Measurements from ENCODE around the gene GINS2. TPM values are rescaled to one million over a fixed set of nuclear protein-coding genes. Genes with fewer than 3 reads are reported as not detected.

Gene GINS2
- total RNA-seq, 3 donors from 2014 or later: 0.66 to 3.1 (median 1.1) TPM

DNA sequence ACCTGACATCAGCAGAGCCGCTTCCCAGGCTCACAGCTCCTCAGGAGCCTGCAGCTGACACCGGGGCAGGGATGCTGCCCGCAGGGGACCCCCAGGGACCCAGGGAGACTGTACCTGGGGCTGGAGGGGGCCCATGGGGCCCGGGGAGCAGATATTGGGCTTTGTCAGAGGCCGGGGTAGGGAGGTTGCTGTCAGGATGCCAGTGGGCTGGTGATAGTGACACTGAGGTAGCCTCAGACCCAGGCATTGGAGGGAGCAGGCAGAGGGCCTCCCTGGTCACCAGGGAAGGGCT is 60.5 kb downstream of the GINS2 start:
- Histone ChIP-seq H3K27me3 (no peaks in the 10 kb centered on the region), H3K9me3 (peaks cover 3 to 8% of the 10 kb centered on the region in 2 donors), H3K4me1 (peaks cover 0 to 5% of the 10 kb centered on the region in 2 donors), H3K36me3 (no peaks in the 10 kb centered on the region), H3K27ac (no peak overlapping the region), H3K4me3 (no peak overlapping the region)
- intact Hi-C loops (cut with DNase I; ENCODE audit: low total_unique reads): no loop called here
- no peak for DNase-seq (ENCODE audit: low spot score in 2 of 2)
- TF ChIP-seq POLR2A (IDR thresholded peaks at IDR 0.05) (no peak), POLR2AphosphoS5 (IDR thresholded peaks at IDR 0.05) (no peak)
- TF ChIP-seq, protein P1, sequence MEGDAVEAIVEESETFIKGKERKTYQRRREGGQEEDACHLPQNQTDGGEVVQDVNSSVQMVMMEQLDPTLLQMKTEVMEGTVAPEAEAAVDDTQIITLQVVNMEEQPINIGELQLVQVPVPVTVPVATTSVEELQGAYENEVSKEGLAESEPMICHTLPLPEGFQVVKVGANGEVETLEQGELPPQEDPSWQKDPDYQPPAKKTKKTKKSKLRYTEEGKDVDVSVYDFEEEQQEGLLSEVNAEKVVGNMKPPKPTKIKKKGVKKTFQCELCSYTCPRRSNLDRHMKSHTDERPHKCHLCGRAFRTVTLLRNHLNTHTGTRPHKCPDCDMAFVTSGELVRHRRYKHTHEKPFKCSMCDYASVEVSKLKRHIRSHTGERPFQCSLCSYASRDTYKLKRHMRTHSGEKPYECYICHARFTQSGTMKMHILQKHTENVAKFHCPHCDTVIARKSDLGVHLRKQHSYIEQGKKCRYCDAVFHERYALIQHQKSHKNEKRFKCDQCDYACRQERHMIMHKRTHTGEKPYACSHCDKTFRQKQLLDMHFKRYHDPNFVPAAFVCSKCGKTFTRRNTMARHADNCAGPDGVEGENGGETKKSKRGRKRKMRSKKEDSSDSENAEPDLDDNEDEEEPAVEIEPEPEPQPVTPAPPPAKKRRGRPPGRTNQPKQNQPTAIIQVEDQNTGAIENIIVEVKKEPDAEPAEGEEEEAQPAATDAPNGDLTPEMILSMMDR (IDR thresholded peaks at IDR 0.05): no peak

DNA sequence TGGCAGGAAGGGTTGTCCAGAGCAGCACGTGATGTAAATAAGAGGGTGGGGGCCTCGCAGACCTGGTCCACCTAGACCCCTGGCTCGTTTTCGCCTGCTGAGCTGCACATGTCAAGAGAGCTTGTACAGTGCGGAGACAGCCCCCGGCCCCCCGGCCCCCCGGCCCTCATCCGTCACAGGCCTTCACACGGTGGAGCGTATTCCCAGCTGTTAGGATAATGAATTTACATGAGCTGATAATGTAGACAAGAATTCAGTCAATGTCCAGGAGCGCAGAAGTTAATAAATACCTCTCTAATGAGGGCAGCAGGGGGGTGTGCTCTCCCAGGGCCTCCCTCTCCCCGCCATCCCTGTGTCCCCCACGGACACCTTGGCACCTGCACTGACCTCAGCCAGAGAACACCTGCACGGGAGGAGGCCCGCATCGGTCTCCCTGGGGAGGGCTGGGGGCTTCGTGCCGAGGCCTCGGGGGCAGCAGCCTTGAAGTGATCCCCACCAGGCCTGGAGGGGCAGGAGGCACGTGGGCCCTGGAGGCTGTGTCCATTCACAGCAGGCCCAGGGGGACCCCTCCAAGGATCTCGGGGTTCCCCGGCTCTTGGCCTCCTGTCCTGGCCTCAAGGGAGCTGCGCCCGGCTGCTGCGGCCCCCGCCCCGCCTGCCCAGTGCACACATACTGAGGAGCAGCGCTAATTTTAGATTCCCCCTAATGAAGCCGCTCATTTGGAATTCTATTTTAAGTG is 61.1 kb downstream of the GINS2 start:
- DNase-seq (ENCODE audit: low spot score in 2 of 2): no peak
- H3K36me3 ChIP-seq: no peaks in the 10 kb centered on the region
- peaks cover 0 to 5% of the 10 kb centered on the region in 2 donors for H3K4me1 ChIP-seq
- intact Hi-C loops (cut with DNase I; ENCODE audit: low total_unique reads): no loop called here
- no peak overlapping the region for H3K4me3 ChIP-seq
- peaks cover 3 to 8% of the 10 kb centered on the region in 2 donors for H3K9me3 ChIP-seq
- TF ChIP-seq, protein P1 (IDR thresholded peaks at IDR 0.05): no peak
- TF ChIP-seq POLR2AphosphoS5 (IDR thresholded peaks at IDR 0.05): no peak
- no peak for TF ChIP-seq POLR2A (IDR thresholded peaks at IDR 0.05)
- no peaks in the 10 kb centered on the region for H3K27me3 ChIP-seq
- no peak overlapping the region for H3K27ac ChIP-seq

DNA sequence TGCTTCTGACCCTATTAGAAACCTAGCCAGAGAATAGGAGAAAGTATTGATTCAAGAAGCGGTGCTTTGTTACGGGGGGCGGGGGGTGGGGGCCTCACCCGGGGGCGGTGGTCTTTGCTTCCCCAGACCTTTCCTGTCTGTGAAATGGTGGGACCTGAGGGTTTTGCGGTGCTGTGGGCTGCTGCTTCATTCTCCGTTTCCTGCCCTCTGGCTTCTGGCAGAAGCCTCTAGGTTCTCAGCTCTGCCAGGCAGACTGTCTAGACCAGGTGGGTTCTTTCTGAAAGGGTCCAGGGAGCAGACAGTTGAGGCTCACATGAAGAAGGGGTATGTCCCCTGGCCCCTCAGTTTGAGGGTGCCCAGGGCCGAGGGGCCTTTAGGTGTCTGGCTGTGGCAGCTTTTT is 61.7 kb downstream of the GINS2 start:
- Histone ChIP-seq H3K36me3 (no peaks in the 10 kb centered on the region), H3K27me3 (no peaks in the 10 kb centered on the region), H3K27ac (no peak overlapping the region), H3K4me3 (no peak overlapping the region), H3K9me3 (peaks cover 3 to 8% of the 10 kb centered on the region in 2 donors), H3K4me1 (peaks cover 0 to 5% of the 10 kb centered on the region in 2 donors)
- DNase-seq (ENCODE audit: low spot score in 2 of 2): no peak
- intact Hi-C loops (cut with DNase I; ENCODE audit: low total_unique reads): no loop called here
- TF ChIP-seq POLR2A (IDR thresholded peaks at IDR 0.05) (no peak), POLR2AphosphoS5 (IDR thresholded peaks at IDR 0.05) (no peak)
- TF ChIP-seq, protein P1 (IDR thresholded peaks at IDR 0.05): no peak

Other genes with a start within 250 kb of the GINS2 start
- gene GSE1, start 75.6 kb downstream of the GINS2 start, total RNA-seq: 100 to 1,000 TPM in 1 of 3 donors, 10 to 100 TPM in 2; 52.3 to 105 (median 60.7) TPM
- gene C16orf74, start 62.1 kb upstream of the GINS2 start, total RNA-seq: 1 to 10 TPM in 2 of 3 donors, under 1 TPM in 1; 0.80 to 7.2 (median 6.7) TPM
- 10 to 100 TPM; 18.1 to 30.8 (median 30.7) TPM for gene EMC8, start 110.6 kb upstream of the GINS2 start, total RNA-seq
- gene COX4I1, start 110.7 kb upstream of the GINS2 start, total RNA-seq: 100 to 1,000 TPM; 355 to 425 (median 400) TPM
- gene IRF8, start 210.2 kb upstream of the GINS2 start, total RNA-seq: 100 to 1,000 TPM in 1 of 3 donors, 10 to 100 TPM in 2; 16.7 to 121 (median 20.2) TPM

All from breast epithelium (tissue), 4 donors.